Muscle of arm (tissue), 12 donors: ENCODE results near the gene UNC93A. TPM values are rescaled to one million over a fixed set of nuclear protein-coding genes. Genes with fewer than 3 reads are reported as not detected.

Experiments
- DNase-seq: peaks from one replicate; pipeline ENCODE4 v3.0.0-alpha.2; 2013
- polyA plus RNA-seq, 12 donors: library from polyadenylated mRNA; unstranded; fragments of 120-200 nt; gene quantifications; one replicate each; pipeline ENCODE4 v1.2.1, GENCODE V29; 2013; ENCODE audit not compliant: insufficient read length in 12 of 12

The UNC93A gene
- polyA plus RNA-seq, 12 donors: 0.13 to 0.16 TPM; not detected in 10

GRCh38 chr6:167293088-167293589 lies 2.0 kb downstream of the UNC93A start:
- DNase-seq: no peak

GRCh38 chr6:167293590-167294091 lies 2.5 kb downstream of the UNC93A start:
- DNase-seq: no peak

DNA sequence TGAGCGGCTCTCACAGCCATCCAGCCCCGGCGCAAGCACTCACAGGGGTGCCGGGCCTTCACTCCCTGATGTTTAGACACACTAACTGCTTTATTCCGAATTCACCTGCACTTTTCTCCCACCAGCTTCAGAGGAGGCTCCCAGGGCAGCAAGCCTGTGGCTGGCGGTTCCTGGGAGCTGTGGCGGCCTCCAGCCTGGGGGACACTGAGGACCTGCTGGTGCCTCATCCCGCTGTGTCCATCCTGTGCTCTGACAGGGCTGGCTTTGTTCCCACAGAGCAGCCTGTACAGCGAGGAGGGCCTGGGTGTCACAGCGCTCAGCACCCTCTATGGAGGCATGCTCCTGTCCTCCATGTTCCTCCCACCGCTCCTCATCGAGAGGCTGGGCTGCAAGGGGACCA lies 3.1 kb downstream of the UNC93A start:
- DNase-seq: no peak

DNA sequence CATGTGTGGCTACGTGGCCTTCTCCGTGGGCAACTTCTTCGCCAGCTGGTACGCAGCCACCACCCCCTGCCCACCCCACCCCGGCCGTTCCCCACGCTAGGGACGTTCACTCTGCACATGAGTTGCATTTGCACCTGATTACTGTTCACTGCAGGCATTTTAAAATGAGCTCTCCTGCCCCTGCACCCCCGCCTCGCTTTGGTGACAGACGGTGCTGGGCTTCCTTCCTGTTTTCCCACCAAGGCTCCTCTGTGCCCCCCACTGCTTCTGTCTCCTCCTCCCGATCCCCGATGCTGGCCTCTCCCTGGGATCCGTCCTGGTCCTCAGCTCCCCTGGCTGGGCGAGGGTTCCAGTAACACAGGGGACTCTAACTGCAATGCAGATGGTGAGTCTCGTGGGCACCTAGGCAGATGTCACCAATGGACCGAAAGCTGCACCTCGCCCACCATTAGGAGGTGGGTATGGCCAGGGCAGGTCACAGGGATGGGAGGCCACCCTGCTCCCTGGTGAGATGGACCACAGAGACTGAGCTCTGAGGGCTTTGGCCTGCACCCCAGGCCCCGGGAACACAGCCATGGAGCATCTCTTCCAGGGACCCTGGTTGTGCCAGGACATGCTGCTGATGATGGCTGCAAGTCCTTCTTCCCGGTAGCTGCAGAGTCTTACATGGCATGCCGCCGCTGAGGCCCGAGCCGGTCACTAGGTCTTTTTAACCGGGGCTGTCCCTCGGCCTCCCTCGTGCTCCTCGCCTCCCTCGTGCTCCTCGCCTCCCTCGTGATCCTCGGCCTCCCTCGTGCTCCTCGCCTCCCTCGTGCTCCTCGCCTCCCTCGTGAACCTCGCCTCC lies 3.8 kb downstream of the UNC93A start:
- DNase-seq: no peak

DNA sequence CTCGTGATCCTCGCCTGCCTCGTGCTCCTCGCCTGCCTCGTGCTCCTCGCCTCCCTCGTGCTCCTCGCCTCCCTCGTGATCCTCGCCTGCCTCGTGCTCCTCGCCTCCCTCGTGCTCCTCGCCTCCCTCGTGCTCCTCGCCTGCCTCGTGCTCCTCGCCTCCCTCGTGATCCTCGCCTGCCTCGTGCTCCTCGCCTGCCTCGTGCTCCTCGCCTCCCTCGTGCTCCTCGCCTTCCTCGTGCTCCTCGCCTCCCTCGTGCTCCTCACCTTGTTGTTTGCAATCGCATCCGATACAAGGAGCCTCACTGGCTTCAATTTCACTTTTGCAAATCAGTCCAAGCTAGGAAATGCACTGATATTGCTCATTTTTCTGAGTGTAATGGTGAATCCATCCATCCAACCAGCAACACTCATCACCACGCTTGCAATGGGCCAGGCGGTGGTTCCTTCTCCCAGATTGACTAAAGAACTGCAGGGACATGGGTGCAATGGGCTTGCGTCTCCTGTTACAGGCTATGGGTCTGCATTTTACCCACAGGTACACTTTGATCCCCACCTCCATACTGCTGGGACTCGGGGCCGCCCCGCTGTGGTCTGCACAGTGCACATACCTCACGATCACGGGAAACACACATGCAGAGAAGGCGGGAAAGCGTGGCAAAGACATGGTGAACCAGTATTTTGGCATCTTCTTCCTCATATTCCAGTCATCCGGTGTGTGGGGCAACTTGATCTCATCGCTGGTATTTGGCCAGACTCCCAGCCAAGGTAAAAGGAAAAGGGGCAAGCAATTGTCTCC lies 4.6 kb downstream of the UNC93A start:
- DNase-seq: no peak

GRCh38 chr6:167296293-167296690 lies 5.2 kb downstream of the UNC93A start:
- no peak for DNase-seq

GRCh38 chr6:167296902-167297301 lies 5.8 kb downstream of the UNC93A start:
- no peak for DNase-seq

DNA sequence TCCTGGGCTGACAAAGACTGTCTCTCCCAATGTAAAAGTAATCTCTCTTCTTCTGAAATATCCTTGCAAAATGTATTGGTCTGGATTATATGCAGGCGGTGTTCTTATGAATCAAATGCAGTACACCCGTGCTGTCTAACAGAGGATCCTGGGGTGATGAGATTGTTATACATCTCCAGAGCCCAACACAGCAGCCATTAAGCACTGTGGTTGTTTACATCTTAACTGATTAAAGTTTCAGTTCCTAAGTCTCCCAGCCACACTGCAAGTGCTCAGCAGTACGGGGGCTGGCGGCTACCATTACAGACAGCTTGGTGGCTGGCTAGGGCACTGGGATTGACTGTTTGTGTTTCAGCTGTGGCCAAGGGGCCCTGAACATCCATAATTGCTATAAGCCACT lies 7.0 kb downstream of the UNC93A start:
- no peak for DNase-seq

DNA sequence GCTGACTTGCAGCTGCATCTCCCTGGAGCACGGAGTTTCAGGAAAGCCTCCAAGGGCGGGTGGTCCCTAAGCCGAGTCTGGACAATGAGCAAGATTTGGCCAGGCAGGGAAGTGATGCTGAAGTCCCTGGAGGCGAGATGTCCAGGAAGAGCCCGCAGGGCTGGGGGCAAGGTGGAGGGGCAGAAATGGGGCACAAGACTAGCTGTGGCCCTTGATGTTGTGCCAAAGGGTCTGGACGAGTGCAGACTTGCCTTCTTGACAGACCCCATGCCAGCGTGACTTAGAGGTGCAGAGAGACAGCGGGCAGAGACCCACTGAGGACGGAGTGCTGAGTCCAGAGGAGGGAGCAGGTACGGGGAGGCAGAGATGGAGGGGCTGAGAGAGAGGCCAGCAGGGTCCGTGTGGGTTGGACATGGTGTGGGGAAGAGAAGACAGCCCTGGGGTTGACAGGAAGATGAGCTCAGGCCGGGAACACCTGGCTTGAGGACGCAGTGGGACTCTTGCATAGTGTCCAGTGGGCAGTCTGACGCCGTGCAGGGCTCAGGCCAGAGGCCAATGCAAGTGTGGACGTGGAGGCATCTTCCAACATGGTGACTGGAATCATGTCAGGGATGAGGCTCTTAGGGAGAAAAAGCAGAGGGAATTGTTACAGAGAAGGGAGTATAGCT lies 8.7 kb downstream of the UNC93A start:
- DNase-seq: no peak

GRCh38 chr6:167300902-167301777 lies 10.0 kb downstream of the UNC93A start:
- DNase-seq: no peak

- DNase-seq: no peak
These were observed 11.0 kb downstream of the UNC93A start for GRCh38 chr6:167302074-167302473.

GRCh38 chr6:167302796-167303195 lies 11.7 kb downstream of the UNC93A start:
- DNase-seq: no peak

DNA sequence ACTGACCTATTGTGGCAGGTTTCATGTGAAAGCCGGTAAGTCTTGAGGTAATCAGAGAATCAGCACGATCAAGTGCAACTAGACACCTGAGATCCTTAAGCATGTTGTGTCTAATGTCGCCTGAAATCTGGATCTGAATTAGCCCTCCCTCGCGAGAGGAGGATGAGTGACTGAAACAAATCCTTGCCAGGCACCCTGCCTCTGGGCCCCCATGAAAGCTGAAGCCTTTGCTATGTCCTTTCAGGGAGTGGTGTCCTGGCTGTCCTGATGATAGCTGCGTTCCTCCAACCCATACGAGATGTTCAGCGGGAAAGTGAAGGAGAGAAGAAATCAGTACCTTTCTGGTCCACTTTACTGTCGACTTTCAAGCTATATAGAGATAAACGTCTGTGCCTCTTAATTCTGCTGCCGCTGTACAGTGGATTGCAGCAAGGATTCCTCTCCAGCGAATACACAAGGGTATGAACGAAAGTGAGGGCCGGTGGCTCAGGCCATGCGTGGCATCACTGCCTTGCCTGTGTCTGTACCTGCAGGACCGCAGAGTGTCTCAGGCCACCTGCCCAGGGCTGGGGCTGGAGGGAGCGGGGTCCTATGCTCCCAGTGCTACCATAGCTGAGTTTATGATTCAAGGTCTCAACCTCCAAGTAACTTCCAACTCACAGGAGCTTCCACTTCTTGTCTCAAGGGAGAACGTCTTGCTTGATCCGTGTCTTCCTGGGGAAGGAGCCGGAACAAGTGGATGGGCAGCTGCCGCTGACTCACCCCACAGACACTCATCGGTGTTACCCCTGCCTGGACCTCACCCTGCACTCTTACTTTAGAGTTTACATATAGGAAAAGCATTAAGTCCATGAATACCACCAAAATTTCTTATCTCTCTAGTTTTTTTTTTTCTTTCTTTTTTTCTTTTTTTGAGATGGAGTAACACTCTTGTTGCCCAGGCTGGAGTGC lies 12.8 kb downstream of the UNC93A start:
- no peak for DNase-seq

DNA sequence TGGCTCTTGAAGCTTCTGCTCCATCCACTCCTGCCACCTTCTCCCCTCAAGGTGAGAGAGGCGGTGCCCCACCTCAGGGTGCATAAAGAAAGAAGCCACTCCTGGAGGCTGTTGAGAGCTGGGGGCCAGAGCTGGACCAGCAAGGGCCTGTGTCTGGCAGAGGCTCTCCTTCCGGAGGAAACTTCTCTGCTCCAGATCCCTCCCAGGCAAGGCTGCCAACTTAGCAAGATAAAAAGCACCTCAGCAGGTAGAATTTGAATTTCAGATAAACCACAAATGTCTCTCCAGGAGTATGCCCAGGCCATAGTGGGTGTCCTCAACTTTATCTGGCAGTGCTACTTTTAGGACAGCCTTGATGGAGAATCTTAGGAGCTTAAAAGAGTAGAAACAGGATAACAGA lies 13.8 kb downstream of the UNC93A start:
- DNase-seq: no peak

GRCh38 chr6:167305796-167306195 lies 14.7 kb downstream of the UNC93A start:
- DNase-seq: no peak

GRCh38 chr6:167306401-167306998 lies 15.4 kb downstream of the UNC93A start:
- DNase-seq: no peak

DNA sequence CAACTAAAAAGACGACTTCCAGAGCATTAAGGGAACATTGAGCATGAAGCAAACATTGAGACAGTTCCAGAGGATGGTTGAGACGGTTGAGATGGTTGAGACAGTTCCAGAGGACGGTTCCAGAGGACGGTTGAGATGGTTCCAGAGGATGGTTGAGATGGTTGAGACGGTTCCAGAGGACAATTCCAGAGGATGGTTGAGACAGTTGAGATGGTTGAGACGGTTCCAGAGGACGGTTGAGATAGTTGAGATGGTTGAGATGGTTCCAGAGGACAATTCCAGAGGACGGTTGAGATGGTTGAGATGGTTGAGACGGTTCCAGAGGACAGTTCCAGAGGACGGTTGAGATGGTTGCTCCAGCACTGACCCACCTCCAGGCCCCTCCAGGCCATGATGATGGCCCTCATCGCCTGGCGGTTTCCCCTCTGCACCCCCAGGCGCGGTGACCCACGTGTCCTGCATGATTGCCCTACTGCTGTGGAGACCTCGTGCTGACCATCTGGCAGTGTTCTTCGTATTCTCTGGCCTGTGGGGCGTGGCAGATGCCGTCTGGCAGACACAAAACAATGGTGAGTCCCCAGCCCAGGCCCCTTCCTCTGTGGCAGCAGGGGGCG lies 16.3 kb downstream of the UNC93A start:
- no peak for DNase-seq

DNA sequence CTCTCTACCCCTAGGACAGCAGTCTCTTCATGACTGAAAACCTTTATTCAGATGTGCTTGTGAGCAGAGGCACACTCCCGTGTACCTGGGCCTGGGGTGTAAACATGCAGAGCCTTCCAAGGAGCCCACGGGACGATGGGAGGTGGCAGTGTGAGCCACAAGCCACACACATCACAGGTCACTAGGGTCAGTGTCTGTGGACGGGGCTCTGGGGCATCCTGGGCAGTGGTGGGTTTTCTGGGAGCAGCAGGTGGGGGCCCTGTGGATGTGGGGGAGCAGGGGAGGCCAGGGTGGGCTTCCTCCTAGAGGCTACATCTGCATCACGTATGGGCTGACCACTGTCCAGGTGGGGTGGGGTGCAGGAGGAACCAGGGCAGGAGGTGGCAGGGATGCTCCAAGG lies 17.1 kb downstream of the UNC93A start:
- DNase-seq: no peak
